GM21447 (cell line): ENCODE results near the gene ZNF276.

Source experiments
- ATAC-seq: cut with Tn5 transposase; IDR thresholded peaks from one replicate; pipeline ENCODE4 v1.9.1; 2021; ENCODE audit not compliant: unreplicated experiment

Gene ZNF276

DNA sequence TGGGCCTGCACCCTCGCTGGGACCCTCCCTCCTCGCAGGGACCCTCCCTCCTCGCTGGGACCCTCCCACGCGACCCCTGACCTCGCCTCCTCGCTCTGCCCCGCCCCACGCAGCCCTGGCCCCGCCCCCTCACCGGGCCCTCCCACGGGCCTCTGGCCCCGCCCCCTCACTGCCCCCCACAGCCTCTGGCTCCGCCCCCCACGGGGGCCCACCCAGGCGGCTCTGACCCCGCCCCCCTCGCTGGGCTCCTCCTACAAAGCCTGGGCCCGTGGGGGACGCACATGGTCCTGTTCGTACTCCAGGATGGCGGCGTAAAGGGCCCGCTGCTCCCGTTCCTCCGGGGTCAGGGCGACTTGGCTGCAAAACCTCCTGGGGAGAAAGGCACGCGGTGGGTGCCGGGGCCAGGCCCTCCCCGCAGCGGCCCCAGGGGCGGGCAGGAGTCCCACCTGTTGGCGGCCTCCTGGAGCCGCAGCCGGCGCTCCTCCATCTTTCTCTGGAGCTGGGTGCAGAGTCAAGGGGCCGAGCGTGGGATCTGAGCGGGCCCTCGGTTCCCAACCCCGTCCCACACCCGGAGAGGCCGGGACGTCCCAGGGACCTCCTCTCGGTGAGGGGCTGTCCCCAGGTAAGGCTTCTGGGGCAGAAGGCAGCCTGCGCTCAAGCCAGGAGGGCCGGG is 9.6 kb upstream of the ZNF276 start:
- ATAC-seq = peak; percentile 53

DNA sequence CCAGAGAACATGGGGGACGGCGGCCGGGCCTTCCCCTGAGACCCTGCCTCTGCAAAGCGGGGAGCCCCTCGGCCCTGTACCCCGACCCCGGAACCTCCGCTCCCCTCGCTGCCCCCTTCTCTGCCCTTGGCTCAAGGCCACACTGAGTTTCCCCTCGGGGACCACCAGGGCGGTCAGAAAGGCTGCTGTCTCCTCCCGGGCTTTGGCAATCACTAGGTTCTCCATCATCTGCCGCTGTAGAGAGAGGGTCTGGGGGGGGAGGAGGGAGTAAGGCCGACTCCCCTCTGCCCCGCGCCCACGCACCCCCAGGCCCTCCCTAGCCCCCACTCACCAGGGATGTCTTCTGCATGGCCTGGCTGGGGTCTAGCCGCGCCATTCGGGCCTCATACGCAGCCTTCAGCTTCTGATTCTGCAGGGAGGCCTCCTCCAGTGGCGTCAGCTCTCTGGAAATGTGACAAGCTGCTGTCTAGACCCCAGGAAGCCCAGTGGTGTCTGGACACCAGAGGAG is 9.0 kb upstream of the ZNF276 start:
- ATAC-seq = no peak

- no peak for ATAC-seq
Measured at GRCh38 chr16:89716493-89716892, 4.8 kb upstream of the ZNF276 start.

DNA sequence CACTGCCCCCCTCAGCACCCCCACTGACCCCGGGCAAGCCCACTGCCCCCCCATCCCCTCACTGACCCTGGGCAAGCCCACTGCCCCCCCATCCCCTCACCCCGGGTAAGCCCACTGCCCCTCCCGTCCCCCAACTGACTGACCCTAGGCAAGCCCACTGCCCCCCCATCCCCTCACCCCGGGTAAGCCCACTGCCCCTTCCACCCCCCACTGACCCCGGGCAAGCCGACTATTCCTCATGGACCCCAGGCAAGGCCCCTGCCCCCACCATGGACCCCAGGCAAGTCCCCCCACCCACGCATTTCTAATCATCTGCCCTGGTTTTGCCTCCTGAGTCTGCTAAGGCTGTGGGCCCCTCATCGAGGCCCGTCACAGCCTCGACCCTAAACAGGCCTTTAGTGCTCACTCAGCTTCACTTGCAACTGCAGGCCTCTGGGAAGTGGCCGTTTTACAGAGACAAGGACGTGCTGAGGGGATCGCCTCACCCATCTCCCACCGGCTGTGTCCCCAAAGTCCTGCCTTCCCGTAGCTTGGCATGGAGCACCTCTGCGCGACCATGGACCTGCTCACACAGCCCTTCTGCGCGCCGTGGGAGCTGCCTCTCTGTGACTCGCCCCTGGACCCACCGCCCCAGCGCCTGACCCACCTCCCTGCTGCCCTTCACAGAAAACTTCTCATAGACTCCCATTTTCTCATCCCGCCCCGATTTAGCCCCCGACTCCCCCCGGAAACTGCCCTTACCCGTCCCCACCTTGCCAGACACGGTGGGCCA is 4.2 kb upstream of the ZNF276 start:
- ATAC-seq = no peak

DNA sequence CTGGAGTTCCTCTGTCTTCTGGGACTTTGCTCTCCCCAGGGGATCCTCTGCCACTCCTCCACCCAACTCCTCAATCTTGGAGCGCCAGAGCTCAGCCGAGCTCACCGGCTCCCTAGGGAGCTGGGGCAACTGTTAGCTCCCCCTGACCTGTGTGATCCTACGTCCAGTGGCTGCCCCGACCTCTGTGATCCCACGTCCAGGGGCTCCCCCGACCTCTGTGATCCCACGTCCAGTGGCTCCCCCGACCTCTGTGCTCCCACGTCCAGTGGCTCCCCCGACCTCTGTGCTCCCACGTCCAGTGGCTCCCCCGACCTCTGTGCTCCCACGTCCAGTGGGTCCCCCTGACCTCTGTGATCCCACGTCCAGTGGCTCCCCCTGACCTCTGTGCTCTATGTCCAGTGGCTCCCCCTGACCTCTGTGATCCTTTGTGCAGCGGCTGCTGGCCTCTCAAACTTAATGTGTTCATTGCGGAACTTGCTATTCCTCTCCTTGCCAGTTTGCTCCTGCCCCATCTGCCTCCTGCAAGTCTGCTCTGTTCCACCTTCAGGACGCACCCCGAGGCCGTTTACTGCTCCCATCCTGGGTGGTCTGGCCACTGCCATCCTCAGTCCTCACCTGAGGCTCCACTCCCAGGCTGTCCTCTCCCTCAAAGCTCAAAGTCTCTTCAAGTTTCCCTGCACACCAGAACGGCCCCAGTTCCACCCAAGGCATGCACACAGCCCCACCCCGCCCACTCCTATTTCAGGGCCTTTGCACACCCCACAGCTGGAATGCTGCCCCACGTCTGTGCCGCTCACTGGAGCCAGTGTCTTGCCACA is 3.4 kb upstream of the ZNF276 start:
- ATAC-seq = no peak

- ATAC-seq = peak; percentile 13
Measured at GRCh38 chr16:89720551-89720812, 855 bp upstream of the ZNF276 start.

GRCh38 chr16:89721546-89722391 is 432 bp downstream of the ZNF276 start:
- ATAC-seq = peak; percentile 36

DNA sequence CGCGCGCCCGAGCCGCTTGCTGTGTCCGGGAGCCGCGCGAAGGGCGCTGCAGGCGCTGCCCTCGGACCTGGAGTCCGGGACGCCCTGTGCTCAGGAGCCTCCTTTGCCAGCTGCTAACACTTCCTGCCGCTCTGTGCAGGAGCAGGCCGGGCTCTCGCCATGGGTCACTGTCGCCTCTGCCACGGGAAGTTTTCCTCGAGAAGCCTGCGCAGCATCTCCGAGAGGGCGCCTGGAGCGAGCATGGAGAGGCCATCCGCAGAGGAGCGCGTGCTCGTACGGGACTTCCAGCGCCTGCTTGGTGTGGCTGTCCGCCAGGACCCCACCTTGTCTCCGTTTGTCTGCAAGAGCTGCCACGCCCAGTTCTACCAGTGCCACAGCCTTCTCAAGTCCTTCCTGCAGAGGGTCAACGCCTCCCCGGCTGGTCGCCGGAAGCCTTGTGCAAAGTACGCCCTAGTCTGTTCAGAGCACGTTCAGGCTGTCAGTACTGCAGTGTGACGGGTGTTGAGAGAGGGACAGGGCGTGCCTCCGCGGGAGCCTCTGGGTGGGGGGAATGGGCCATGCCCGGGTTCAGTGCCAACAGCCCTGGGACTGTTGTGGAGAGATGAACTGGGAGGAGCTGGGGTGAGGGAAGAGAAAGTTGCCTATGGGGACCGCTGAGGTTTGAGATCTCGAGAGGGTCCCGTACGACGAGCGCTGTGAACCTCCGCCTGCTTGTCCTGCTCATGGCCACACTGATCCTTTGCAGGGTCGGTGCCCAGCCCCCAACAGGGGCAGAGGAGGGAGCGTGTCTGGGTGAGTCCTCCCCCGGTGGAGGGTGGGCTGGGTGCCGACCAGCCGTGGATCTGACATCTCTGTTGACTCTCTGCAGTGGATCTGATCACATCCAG is 1.3 kb downstream of the ZNF276 start:
- ATAC-seq = peak; percentile 26

- ATAC-seq = no peak
Measured at GRCh38 chr16:89723279-89724250, 2.2 kb downstream of the ZNF276 start.

- ATAC-seq = no peak
Measured at GRCh38 chr16:89727406-89728120, 6.2 kb downstream of the ZNF276 start.

- ATAC-seq = no peak
Measured at GRCh38 chr16:89729293-89729692, 8.0 kb downstream of the ZNF276 start.

GRCh38 chr16:89729863-89730593 is 8.7 kb downstream of the ZNF276 start:
- ATAC-seq = no peak

- no peak for ATAC-seq
Measured at GRCh38 chr16:89730610-89731234, 9.4 kb downstream of the ZNF276 start.

DNA sequence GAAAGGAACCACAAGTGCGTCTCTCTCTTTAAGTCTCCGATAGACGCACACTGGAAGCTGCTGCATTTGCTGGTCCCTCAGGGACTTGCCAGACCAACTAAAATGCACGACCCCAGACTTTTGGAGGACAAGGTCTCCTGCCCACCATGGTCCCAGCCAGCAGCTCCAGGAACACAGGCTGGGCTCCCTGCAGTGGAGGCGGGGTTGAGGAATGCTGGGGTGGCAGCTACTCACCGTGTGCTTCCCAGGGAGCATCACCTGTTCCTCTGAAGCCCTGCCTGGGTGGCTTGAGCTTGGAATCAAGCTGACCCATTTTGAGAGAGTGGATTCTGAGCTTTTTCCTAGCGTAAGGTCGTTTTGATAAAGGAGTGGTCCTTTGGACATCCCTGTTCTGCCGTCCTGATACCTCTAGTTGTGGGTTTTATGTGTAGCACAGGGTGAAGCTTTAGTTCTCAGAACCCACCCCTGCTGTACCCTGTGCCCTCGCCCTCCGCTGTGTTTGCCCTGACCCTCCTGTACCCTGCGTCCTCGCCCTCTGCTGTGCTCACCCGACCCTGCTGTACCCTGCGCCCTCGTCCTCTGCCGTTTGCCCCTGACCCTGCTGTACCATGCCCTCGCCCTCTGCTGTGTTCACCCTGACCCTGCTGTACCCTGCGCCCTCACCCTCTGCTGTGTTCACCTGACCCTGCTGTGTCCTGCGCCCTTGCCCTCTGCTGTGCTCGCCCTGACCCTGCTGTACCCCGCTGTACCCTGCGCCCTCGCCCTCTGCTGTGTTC is 11.0 kb downstream of the ZNF276 start:
- no peak for ATAC-seq

- no peak for ATAC-seq
Measured at GRCh38 chr16:89732918-89733242, 11.5 kb downstream of the ZNF276 start.

DNA sequence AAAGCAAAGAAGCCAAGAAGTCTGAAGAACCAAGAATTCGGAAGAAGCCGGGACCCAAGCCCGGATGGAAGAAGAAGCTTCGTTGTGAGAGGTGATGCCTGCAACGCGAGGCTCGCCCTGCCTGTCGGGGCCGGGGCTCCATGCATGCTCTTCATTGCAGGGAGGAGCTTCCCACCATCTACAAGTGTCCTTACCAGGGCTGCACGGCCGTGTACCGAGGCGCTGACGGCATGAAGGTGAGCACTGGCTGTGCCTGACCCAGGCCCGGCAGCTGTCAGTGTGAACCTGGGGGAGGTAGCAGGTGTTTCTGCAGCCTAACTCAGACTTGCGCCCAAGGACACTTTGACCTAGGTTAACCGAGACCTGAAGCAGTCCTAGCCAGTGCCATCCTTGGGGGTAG is 12.0 kb downstream of the ZNF276 start:
- ATAC-seq = no peak
